Mesothelial cell of epicardium (in vitro differentiated cells): ENCODE data around the gene CELF2. TPM values are rescaled to one million over a fixed set of nuclear protein-coding genes. Genes with fewer than 3 reads are reported as not detected.
"Not testable (repeated sequence)": the region's sequence is repeated elsewhere in the genome, so short reads cannot be mapped to it uniquely, and the experiment has no call there.

ENCODE experiments used
- DNase-seq, 2 experiments: peaks; one replicate each; pipeline ENCODE4 v3.0.0; 2021; ENCODE audit warnings: low spot score in 2 of 2; ENCODE audit not compliant: unreplicated experiment in 2 of 2
- H3K27ac Mint-ChIP-seq: 2 replicates; pipeline ENCODE4 v1.8.0; 2021; ENCODE audit warnings: mixed read lengths
- H3K27me3 Mint-ChIP-seq: 2 replicates; pipeline ENCODE4 v1.8.0; 2021; ENCODE audit warnings: low read depth, mixed read lengths
- H3K36me3 Mint-ChIP-seq: 2 replicates; pipeline ENCODE4 v1.8.0; 2021; ENCODE audit warnings: mixed read lengths
- H3K4me1 Mint-ChIP-seq: 2 replicates; pipeline ENCODE4 v1.8.0; 2021; ENCODE audit warnings: mixed read lengths
- H3K4me3 Mint-ChIP-seq: 2 replicates; pipeline ENCODE4 v1.8.0; 2021; ENCODE audit warnings: mild to moderate bottlenecking, moderate library complexity, mixed read lengths
- H3K9me3 Mint-ChIP-seq: 2 replicates; pipeline ENCODE4 v1.8.0; 2021; ENCODE audit warnings: mixed read lengths
- CTCF ChIP-seq: fragments of 200-600 bp; sonication (generic); IDR thresholded peaks from one replicate; pipeline ENCODE4 v1.5.0; 2021; ENCODE audit warnings: antibody characterized with exemption; ENCODE audit not compliant: unreplicated experiment
- total RNA-seq: library from RNA; stranded (reverse); gene quantifications from 3 replicates; pipeline ENCODE4 v1.2.1, GENCODE V29; 2021

The CELF2 gene
- total RNA-seq, 1 donor from 2014 or later, result 24.0 TPM

- peaks cover 28% of the 10 kb centered on the region for H3K9me3 Mint-ChIP-seq
- DNase-seq, result no peak
- no peak for TF ChIP-seq CTCF
- peaks cover 18% of the 10 kb centered on the region for H3K4me1 Mint-ChIP-seq
- H3K27ac Mint-ChIP-seq, result no peak overlapping the region
- no peak overlapping the region for H3K4me3 Mint-ChIP-seq
- H3K36me3 Mint-ChIP-seq, result peaks cover 5% of the 10 kb centered on the region
- peaks cover 19% of the 10 kb centered on the region for H3K27me3 Mint-ChIP-seq
Measured at GRCh38 chr10:11183015-11183414, 165.3 kb downstream of the CELF2 start.

- H3K36me3 Mint-ChIP-seq, result peaks cover 5% of the 10 kb centered on the region
- TF ChIP-seq CTCF, result no peak
Measured at GRCh38 chr10:11184093-11184492, 166.4 kb downstream of the CELF2 start.

GRCh38 chr10:11185128-11185665 lies 167.5 kb downstream of the CELF2 start:
- H3K4me3 Mint-ChIP-seq, H3K27ac Mint-ChIP-seq, H3K36me3 Mint-ChIP-seq, DNase-seq, H3K4me1 Mint-ChIP-seq: not testable (repeated sequence)
- H3K9me3 Mint-ChIP-seq, result peaks cover 35% of the 10 kb centered on the region
- H3K27me3 Mint-ChIP-seq, result peaks cover 19% of the 10 kb centered on the region

More at GRCh38 chr10:11184093-11184492, 166.4 kb downstream of the CELF2 start:
- Mint-ChIP-seq H3K4me3 (no peak overlapping the region), H3K27ac (no peak overlapping the region), H3K4me1 (peaks cover 7% of the 10 kb centered on the region), H3K9me3 (peaks cover 35% of the 10 kb centered on the region), H3K27me3 (peaks cover 22% of the 10 kb centered on the region)
- no peak for DNase-seq

GRCh38 chr10:11186374-11186773 lies 168.7 kb downstream of the CELF2 start:
- Mint-ChIP-seq H3K4me3 (no peak overlapping the region), H3K4me1 (peaks cover 12% of the 10 kb centered on the region), H3K27ac (no peak overlapping the region), H3K9me3 (peaks cover 35% of the 10 kb centered on the region), H3K27me3 (peaks cover 19% of the 10 kb centered on the region), H3K36me3 (peaks cover 5% of the 10 kb centered on the region)
- DNase-seq, result no peak
- no peak for TF ChIP-seq CTCF

GRCh38 chr10:11189582-11190376 lies 172.1 kb downstream of the CELF2 start:
- Mint-ChIP-seq H3K27ac (no peak overlapping the region), H3K9me3 (peaks cover 29% of the 10 kb centered on the region), H3K27me3 (peaks cover 27% of the 10 kb centered on the region), H3K4me3 (no peak overlapping the region), H3K4me1 (peaks cover 12% of the 10 kb centered on the region), H3K36me3 (peaks cover 3% of the 10 kb centered on the region)
- TF ChIP-seq CTCF, result no peak
- DNase-seq, result no peak

- TF ChIP-seq CTCF, result no peak
- Mint-ChIP-seq H3K36me3 (no peaks in the 10 kb centered on the region), H3K9me3 (peaks cover 18% of the 10 kb centered on the region), H3K27ac (no peak overlapping the region), H3K4me3 (no peak overlapping the region), H3K27me3 (peaks cover 40% of the 10 kb centered on the region), H3K4me1 (peaks cover 12% of the 10 kb centered on the region)
- DNase-seq, result no peak
Measured at GRCh38 chr10:11191190-11191589, 173.5 kb downstream of the CELF2 start.
